Gastrocnemius medialis (tissue), 4 donors: ENCODE data around the gene CRACDL.

Experiments used
- POLR2A ChIP-seq, 2 donors: fragments of 450-650 bp; IDR thresholded peaks; one replicate each; pipeline ENCODE4 v1.6.1; 2017; ENCODE audit warnings: antibody characterized with exemption in 2 of 2, mild to moderate bottlenecking in 2 of 2, moderate library complexity in 2 of 2
- TF ChIP-seq, protein P1 (sequence below), 5 experiments: fragments of 450-650 bp in 3 of 5; fragments of 200-600 bp in 2 of 5; sonication (generic) in 2 of 5; IDR thresholded peaks in 4 of 5; conservative IDR thresholded peaks in 1 of 5; 1 replicate in 4 of 5; 2 replicates in 1 of 5; pipeline ENCODE4 v1.5.1; 2016 to 2019; ENCODE audit warnings: antibody characterized with exemption in 5 of 5, mild to moderate bottlenecking in 3 of 5, moderate library complexity in 3 of 5

DNA sequence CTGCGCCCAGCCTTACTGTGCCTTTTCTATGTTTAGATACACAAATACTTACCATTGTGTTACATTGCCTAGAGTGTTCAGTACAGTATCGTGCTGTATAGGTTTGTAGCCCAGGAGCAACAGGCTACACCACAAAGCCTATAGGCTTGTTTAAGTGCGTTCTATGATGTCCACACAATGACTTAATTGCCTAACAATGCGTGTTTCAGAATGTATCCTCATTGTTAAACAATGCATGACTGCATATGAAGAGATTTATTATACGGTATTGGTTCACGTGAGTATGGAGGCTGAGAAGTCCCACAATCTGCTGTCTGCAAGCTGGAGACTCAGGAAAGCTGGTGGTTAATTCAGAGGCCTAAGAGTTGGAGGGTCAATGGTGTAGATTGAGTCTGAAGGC, 158.9 kb downstream of the CRACDL start:
- no peak for TF ChIP-seq POLR2A (IDR thresholded peaks at IDR 0.05)
- TF ChIP-seq, protein P1, sequence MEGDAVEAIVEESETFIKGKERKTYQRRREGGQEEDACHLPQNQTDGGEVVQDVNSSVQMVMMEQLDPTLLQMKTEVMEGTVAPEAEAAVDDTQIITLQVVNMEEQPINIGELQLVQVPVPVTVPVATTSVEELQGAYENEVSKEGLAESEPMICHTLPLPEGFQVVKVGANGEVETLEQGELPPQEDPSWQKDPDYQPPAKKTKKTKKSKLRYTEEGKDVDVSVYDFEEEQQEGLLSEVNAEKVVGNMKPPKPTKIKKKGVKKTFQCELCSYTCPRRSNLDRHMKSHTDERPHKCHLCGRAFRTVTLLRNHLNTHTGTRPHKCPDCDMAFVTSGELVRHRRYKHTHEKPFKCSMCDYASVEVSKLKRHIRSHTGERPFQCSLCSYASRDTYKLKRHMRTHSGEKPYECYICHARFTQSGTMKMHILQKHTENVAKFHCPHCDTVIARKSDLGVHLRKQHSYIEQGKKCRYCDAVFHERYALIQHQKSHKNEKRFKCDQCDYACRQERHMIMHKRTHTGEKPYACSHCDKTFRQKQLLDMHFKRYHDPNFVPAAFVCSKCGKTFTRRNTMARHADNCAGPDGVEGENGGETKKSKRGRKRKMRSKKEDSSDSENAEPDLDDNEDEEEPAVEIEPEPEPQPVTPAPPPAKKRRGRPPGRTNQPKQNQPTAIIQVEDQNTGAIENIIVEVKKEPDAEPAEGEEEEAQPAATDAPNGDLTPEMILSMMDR (IDR thresholded peaks at IDR 0.05 in 4 of 5, conservative IDR thresholded peaks at IDR 0.05 in 1 of 5) = no peak
